CD14-positive monocyte (primary cell): ENCODE results near the gene NUBPL. TPM values are rescaled to one million over a fixed set of nuclear protein-coding genes. Genes with fewer than 3 reads are reported as not detected.

Experiments used
- DNase-seq, 3 donors: peaks; one replicate each; pipeline ENCODE4 v3.0.0-alpha.2; 2011 to 2022
- H2AFZ ChIP-seq: 2 replicates; pipeline ENCODE4 v1.6.0; 2012; ENCODE audit warnings: mild to moderate bottlenecking, low read depth, low read length, inconsistent platforms; ENCODE audit not compliant: insufficient read depth, poor library complexity, severe bottlenecking
- H3K27ac ChIP-seq, 2 donors: 1 replicate in 1 of 2; 2 replicates in 1 of 2; pipeline ENCODE4 v1.5.1; 2012 to 2013; ENCODE audit warnings: low read length in 2 of 2, control low read depth in 1 of 2, inconsistent platforms in 1 of 2, low read depth in 1 of 2, mild to moderate bottlenecking in 1 of 2
- H3K27me3 ChIP-seq, 2 donors: one replicate each; pipeline versions ENCODE4 v1.6.0 to v1.6.1; 2011 to 2013; ENCODE audit warnings: low read length in 2 of 2; ENCODE audit not compliant: control insufficient read depth in 2 of 2, insufficient read depth in 2 of 2
- H3K36me3 ChIP-seq, 2 donors: replicated peaks in 1 of 2; 1 replicate in 1 of 2; 2 replicates in 1 of 2; pipeline versions ENCODE4 v1.5.1 to v1.6.1; 2012 to 2013; ENCODE audit warnings: low read length in 2 of 2, control low read depth in 1 of 2, inconsistent platforms in 1 of 2, mild to moderate bottlenecking in 1 of 2; ENCODE audit not compliant: insufficient read depth in 2 of 2, control insufficient read depth in 1 of 2
- H3K4me1 ChIP-seq, 2 donors: 1 replicate in 1 of 2; 2 replicates in 1 of 2; pipeline versions ENCODE4 v1.5.1 to v1.6.1; 2012 to 2013; ENCODE audit warnings: low read length in 2 of 2, control low read depth in 1 of 2, inconsistent platforms in 1 of 2, mild to moderate bottlenecking in 1 of 2, moderate library complexity in 1 of 2; ENCODE audit not compliant: insufficient read depth in 2 of 2, control insufficient read depth in 1 of 2
- H3K4me2 ChIP-seq: replicated peaks from 2 replicates; pipeline ENCODE3; 2012; ENCODE audit warnings: low read length, moderate library complexity, mild to moderate bottlenecking; ENCODE audit not compliant: poor library complexity, severe bottlenecking; ENCODE audit errors: extremely low read depth
- H3K4me3 ChIP-seq, 3 experiments: fragments of 200-600 bp in 1 of 3; sonication (generic) in 1 of 3; replicated peaks in 1 of 3; 1 replicate in 2 of 3; 2 replicates in 1 of 3; pipeline ENCODE4 v1.5.1; 2011 to 2013; ENCODE audit warnings: low read length in 3 of 3, mild to moderate bottlenecking in 3 of 3, control low read depth in 2 of 3, low read depth in 2 of 3, inconsistent platforms in 1 of 3, moderate library complexity in 1 of 3
- H3K79me2 ChIP-seq: 2 replicates; pipeline ENCODE4 v1.6.0; 2012; ENCODE audit warnings: mild to moderate bottlenecking, control low read depth, inconsistent platforms, low read length, moderate library complexity; ENCODE audit not compliant: insufficient read depth
- H3K9ac ChIP-seq: 2 replicates; pipeline ENCODE4 v1.6.0; 2017; ENCODE audit warnings: low read length, mild to moderate bottlenecking; ENCODE audit not compliant: insufficient read depth, poor library complexity, severe bottlenecking
- H3K9me3 ChIP-seq, 2 donors: replicated peaks in 1 of 2; 1 replicate in 1 of 2; 2 replicates in 1 of 2; pipeline versions ENCODE4 v1.5.1 to v1.6.1; 2012 to 2013; ENCODE audit warnings: low read length in 2 of 2, control low read depth in 1 of 2; ENCODE audit not compliant: control insufficient read depth in 1 of 2, insufficient read depth in 1 of 2
- H4K20me1 ChIP-seq: 2 replicates; pipeline ENCODE4 v1.6.0; 2012; ENCODE audit warnings: mild to moderate bottlenecking, low read length, control low read depth, moderate library complexity; ENCODE audit not compliant: insufficient read depth
- H3K27ac Mint-ChIP-seq, 7 donors: one replicate each; pipeline ENCODE4 v1.8.0; 2020; ENCODE audit warnings: mild to moderate bottlenecking in 7 of 7, mixed read lengths in 7 of 7, moderate library complexity in 6 of 7, inconsistent platforms in 2 of 7
- H3K27me3 Mint-ChIP-seq, 3 donors: one replicate each; pipeline ENCODE4 v1.8.0; 2021 to 2022; ENCODE audit warnings: low read depth in 3 of 3, mild to moderate bottlenecking in 3 of 3, mixed read lengths in 3 of 3, moderate library complexity in 3 of 3, inconsistent platforms in 1 of 3
- H3K36me3 Mint-ChIP-seq, 2 donors: one replicate each; pipeline ENCODE4 v1.8.0; 2020; ENCODE audit warnings: mixed read lengths in 2 of 2, inconsistent platforms in 1 of 2, mild to moderate bottlenecking in 1 of 2
- H3K4me1 Mint-ChIP-seq: one replicate; pipeline ENCODE4 v1.8.0; 2020; ENCODE audit warnings: mild to moderate bottlenecking, mixed read lengths
- H3K4me3 Mint-ChIP-seq, 2 donors: one replicate each; pipeline ENCODE4 v1.8.0; 2020; ENCODE audit warnings: mild to moderate bottlenecking in 2 of 2, mixed read lengths in 2 of 2, moderate library complexity in 1 of 2
- H3K9me3 Mint-ChIP-seq, 7 donors: one replicate each; pipeline ENCODE4 v1.8.0; 2020 to 2022; ENCODE audit warnings: mixed read lengths in 7 of 7, mild to moderate bottlenecking in 6 of 7, moderate library complexity in 6 of 7, inconsistent platforms in 2 of 7
- WGBS: methylation state at CpG from one replicate; pipeline ENCODE4 v1.1.5; 2013; ENCODE audit warnings: missing lambda C conversion rate; ENCODE audit not compliant: insufficient coverage; 5-methylcytosine and 5-hydroxymethylcytosine counted together
- intact Hi-C, 2 donors: fragments of 100-400 bp; cut with micrococcal nuclease; formaldehyde crosslinking; loops; one replicate each; pipeline versions ENCODE4 v1.15.0 to v1.15.1; 2023
- polyA plus RNA-seq, 3 donors: library from polyadenylated mRNA; depleted of rRNA in 1 of 3; unstranded in 2 of 3; stranded (reverse) in 1 of 3; fragments of 300-500 nt in 2 of 3; fragments of >200 nt in 1 of 3; fragmentation: Illumina TruSeq in 2 of 3; gene quantifications; 1 replicate in 2 of 3; 2 replicates in 1 of 3; pipeline ENCODE4 v1.2.3, GENCODE V29; 2012 to 2021
- TF ChIP-seq, protein P1 (sequence below): fragments of 200-600 bp; IDR thresholded peaks from one replicate; pipeline ENCODE4 v1.8.0; 2022; ENCODE audit warnings: antibody characterized with exemption, mild to moderate bottlenecking

Gene NUBPL
- polyA plus RNA-seq, 3 donors = 0.75 to 2.4 (median 2.3) TPM

DNA sequence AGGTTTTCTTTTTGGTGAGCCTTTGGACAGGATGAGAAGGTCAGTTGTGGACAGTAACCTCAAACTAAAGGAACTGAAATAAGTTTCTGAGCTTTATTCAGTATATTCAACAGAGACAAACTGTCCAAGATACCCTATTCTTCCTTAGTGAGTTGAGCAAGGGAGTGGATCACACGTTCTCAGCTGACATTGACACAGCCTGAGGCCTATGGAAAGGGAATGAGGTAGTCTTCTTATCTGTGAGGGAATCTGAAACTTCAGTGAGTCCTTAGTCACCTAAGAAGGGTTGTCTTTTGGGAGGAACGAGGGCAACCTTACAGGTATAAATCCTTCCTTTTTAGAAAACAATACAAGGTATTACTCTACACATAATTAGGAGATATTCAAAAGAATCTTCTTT is 5.0 kb upstream of the NUBPL start:
- peaks cover 7 to 17% (median 9%) of the 10 kb centered on the region in 3 donors for H3K27me3 Mint-ChIP-seq
- Histone ChIP-seq H3K4me3 (no peak overlapping the region), H3K4me1 (peaks cover 7 to 9% of the 10 kb centered on the region in 2 donors), H3K27me3 (peaks cover 14 to 19% of the 10 kb centered on the region in 2 donors), H3K4me2 (no peak overlapping the region), H2AFZ (no peak overlapping the region), H3K9me3 (no peaks in the 10 kb centered on the region), H3K9ac (no peak overlapping the region), H4K20me1 (no peaks in the 10 kb centered on the region), H3K36me3 (no peaks in the 10 kb centered on the region), H3K79me2 (no peaks in the 10 kb centered on the region), H3K27ac (no peak overlapping the region)
- H3K27ac Mint-ChIP-seq = no peak overlapping the region
- H3K4me1 Mint-ChIP-seq = peaks cover 8% of the 10 kb centered on the region
- H3K4me3 Mint-ChIP-seq = no peak overlapping the region
- no CpG with 5 or more reads among the region's 2 CpGs for WGBS
- intact Hi-C loops = loop anchor here in 1 of 2 donors (10.0 kb wide), 1 partner anchor 131 kb away; the partner anchor contains the start of gene HEATR5A
- TF ChIP-seq, protein P1, sequence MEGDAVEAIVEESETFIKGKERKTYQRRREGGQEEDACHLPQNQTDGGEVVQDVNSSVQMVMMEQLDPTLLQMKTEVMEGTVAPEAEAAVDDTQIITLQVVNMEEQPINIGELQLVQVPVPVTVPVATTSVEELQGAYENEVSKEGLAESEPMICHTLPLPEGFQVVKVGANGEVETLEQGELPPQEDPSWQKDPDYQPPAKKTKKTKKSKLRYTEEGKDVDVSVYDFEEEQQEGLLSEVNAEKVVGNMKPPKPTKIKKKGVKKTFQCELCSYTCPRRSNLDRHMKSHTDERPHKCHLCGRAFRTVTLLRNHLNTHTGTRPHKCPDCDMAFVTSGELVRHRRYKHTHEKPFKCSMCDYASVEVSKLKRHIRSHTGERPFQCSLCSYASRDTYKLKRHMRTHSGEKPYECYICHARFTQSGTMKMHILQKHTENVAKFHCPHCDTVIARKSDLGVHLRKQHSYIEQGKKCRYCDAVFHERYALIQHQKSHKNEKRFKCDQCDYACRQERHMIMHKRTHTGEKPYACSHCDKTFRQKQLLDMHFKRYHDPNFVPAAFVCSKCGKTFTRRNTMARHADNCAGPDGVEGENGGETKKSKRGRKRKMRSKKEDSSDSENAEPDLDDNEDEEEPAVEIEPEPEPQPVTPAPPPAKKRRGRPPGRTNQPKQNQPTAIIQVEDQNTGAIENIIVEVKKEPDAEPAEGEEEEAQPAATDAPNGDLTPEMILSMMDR = no peak
- no peaks in the 10 kb centered on the region for H3K36me3 Mint-ChIP-seq
- no peak for DNase-seq
- H3K9me3 Mint-ChIP-seq = peaks cover 0 to 5% (median 2%) of the 10 kb centered on the region in 7 donors

DNA sequence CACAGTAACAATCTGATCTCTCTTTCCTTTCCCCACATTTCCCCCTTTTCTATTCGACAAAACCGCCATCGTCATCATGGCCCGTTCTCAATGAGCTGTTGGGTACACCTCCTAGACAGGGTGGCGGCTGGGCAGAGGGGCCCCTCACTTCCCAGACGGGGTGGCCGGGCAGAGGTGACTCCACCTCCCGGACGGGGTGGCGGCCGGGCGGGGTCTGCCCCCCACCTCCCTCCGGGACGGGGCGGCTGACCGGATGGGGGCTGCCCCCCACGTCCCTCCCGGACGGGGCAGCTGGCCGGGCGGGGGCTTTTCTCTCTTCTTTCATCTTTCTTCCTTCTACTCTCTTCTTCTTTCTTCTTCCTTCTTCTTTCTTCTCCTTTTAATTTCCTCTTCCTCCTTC is 1.3 kb upstream of the NUBPL start:
- H3K4me1 Mint-ChIP-seq = peaks cover 14% of the 10 kb centered on the region
- peak overlapping the region in 4 of 7 donors; percentile 28 to 96 (median 61) for H3K27ac Mint-ChIP-seq
- H3K4me3 ChIP-seq = peak overlapping the region in 1 of 3 experiments; percentile 90
- intact Hi-C loops = loop anchor here in 1 of 2 donors (10.0 kb wide), 1 partner anchor 135 kb away; the partner anchor contains the start of gene HEATR5A
- peaks cover 6 to 8% of the 10 kb centered on the region in 2 donors for H3K27me3 ChIP-seq
- H3K4me2 ChIP-seq = no peak overlapping the region
- no peaks in the 10 kb centered on the region for H3K9me3 ChIP-seq
- peaks cover 0 to 11% (median 2%) of the 10 kb centered on the region in 3 donors for H3K27me3 Mint-ChIP-seq
- DNase-seq = no peak
- TF ChIP-seq, protein P1 = no peak
- WGBS = 100% methylated on average over 5 of the region's 21 CpGs
- H3K4me3 Mint-ChIP-seq = peak overlapping the region in 1 of 2 donors; percentile 51
- no peaks in the 10 kb centered on the region for H3K36me3 Mint-ChIP-seq
- no peaks in the 10 kb centered on the region for H4K20me1 ChIP-seq
- H3K79me2 ChIP-seq = peaks cover 4% of the 10 kb centered on the region
- no peak overlapping the region for H3K27ac ChIP-seq
- H3K9ac ChIP-seq = no peak overlapping the region
- peaks cover 9 to 12% of the 10 kb centered on the region in 2 donors for H3K4me1 ChIP-seq
- H3K9me3 Mint-ChIP-seq = peaks cover 0 to 5% (median 2%) of the 10 kb centered on the region in 7 donors
- H3K36me3 ChIP-seq = no peaks in the 10 kb centered on the region
- peak overlapping the region; percentile 99 for H2AFZ ChIP-seq
